K562 (cell line): ENCODE data around the gene P2RX3. TPM values are rescaled to one million over a fixed set of nuclear protein-coding genes. Genes with fewer than 3 reads are reported as not detected.

Experiments
- CEBPB ChIP-seq: fragments of 450-650 bp; IDR thresholded peaks from 2 replicates; pipeline ENCODE4 v1.6.1; 2016; ENCODE audit warnings: missing genetic modification characterization, missing compliant biosample characterization
- CEBPG ChIP-seq, 3 experiments: fragments of 200-800 bp in 1 of 3; sonication (Bioruptor generic) in 1 of 3; sonication (generic) in 1 of 3; formaldehyde crosslinking in 1 of 3; IDR thresholded peaks in 2 of 3; conservative IDR thresholded peaks in 1 of 3; 2 replicates each; pipeline versions ENCODE4 v1.6.1 to v1.8.0; 2016 to 2022; ENCODE audit warnings: missing compliant biosample characterization in 2 of 3, missing genetic modification characterization in 2 of 3, mild to moderate bottlenecking in 1 of 3, missing genetic modification reagents in 1 of 3
- EHMT2 ChIP-seq: fragments of 450-650 bp; IDR thresholded peaks from 2 replicates; pipeline ENCODE4 v1.6.1; 2018; ENCODE audit warnings: antibody characterized with exemption
- ETV5 ChIP-seq: sonication (generic); formaldehyde crosslinking; IDR thresholded peaks from 2 replicates; pipeline ENCODE4 v1.4.0; 2020; ENCODE audit warnings: low read depth, mild to moderate bottlenecking, missing genetic modification reagents
- FOXA1 ChIP-seq: fragments of 450-650 bp; IDR thresholded peaks from 2 replicates; pipeline ENCODE4 v1.6.1; 2016; ENCODE audit warnings: mild to moderate bottlenecking, borderline replicate concordance
- RBM15 ChIP-seq: fragments of 200-400 bp; formaldehyde crosslinking; IDR thresholded peaks from 2 replicates; pipeline ENCODE4 v1.6.1; 2018; ENCODE audit warnings: mild to moderate bottlenecking, low read length, moderate library complexity; ENCODE audit not compliant: insufficient read depth
- RUNX1 ChIP-seq: sonication (generic); IDR thresholded peaks from 2 replicates; pipeline ENCODE4 v1.6.1; 2016; ENCODE audit warnings: antibody characterized with exemption, low read depth
- TCFL5 ChIP-seq: fragments of 250-450 bp; sonication (Bioruptor Pico); conservative IDR thresholded peaks from 2 replicates; pipeline ENCODE4 v1.6.1; 2021; ENCODE audit warnings: mild to moderate bottlenecking, moderate library complexity, matching md5 sums
- TEAD4 ChIP-seq, 2 experiments: sonication (generic) in 1 of 2; formaldehyde crosslinking in 1 of 2; IDR thresholded peaks; 2 replicates each; pipeline versions ENCODE4 v1.6.1 to v1.8.0; 2012 to 2022; ENCODE audit warnings: borderline replicate concordance in 1 of 2, inconsistent platforms in 1 of 2, low read length in 1 of 2, mild to moderate bottlenecking in 1 of 2, missing genetic modification reagents in 1 of 2
- TOE1 ChIP-seq, 2 experiments: fragments of 450-650 bp in 1 of 2; sonication (generic) in 1 of 2; formaldehyde crosslinking in 1 of 2; IDR thresholded peaks; 2 replicates each; pipeline versions ENCODE4 v1.7.1 to v1.8.0; 2016 to 2022; ENCODE audit warnings: borderline replicate concordance in 2 of 2, mild to moderate bottlenecking in 2 of 2, antibody characterized with exemption in 1 of 2, inconsistent platforms in 1 of 2, low read depth in 1 of 2, missing genetic modification reagents in 1 of 2, moderate library complexity in 1 of 2
- ZNF217 ChIP-seq: sonication (generic); formaldehyde crosslinking; IDR thresholded peaks from 2 replicates; pipeline ENCODE4 v1.8.0; 2022; ENCODE audit warnings: mild to moderate bottlenecking, missing genetic modification reagents
- ZNF551 ChIP-seq: fragments of 250-450 bp; sonication (Bioruptor Pico); IDR thresholded peaks from 2 replicates; pipeline ENCODE4 v1.5.0; 2021; ENCODE audit warnings: mild to moderate bottlenecking, moderate library complexity
- ZNF717 ChIP-seq: fragments of 250-450 bp; sonication (Bioruptor Pico); IDR thresholded peaks from 2 replicates; pipeline ENCODE4 v1.5.0; 2021
- polyA plus RNA-seq, 8 experiments: library from polyadenylated mRNA; depleted of rRNA in 4 of 8; stranded (reverse) in 5 of 8; unstranded in 3 of 8; fragments of >200 nt; fragmentation: Nextera tagmentation in 2 of 8; fragmentation: Illumina TruSeq in 1 of 8; extraction: Ambion mirVana in 2 of 8; extraction: Trizol in 1 of 8; gene quantifications; 2 replicates each; pipeline versions ENCODE4 v1.2.1 to v1.2.3, GENCODE V29; 2011 to 2014; ENCODE audit warnings: inconsistent platforms in 1 of 8, missing spikeins in 1 of 8
- total RNA-seq, 7 experiments: library from RNA; depleted of rRNA in 6 of 7; stranded (reverse); fragments of >200 nt in 6 of 7; fragmentation: Illumina TruSeq in 2 of 7; extraction: Trizol in 2 of 7; gene quantifications; 2 replicates each; pipeline versions ENCODE4 v1.2.1 to v1.2.3, GENCODE V29; 2011 to 2021; ENCODE audit warnings: low replicate concordance in 1 of 7
- TF ChIP-seq, protein P1 (sequence below): fragments of 450-650 bp; formaldehyde crosslinking; IDR thresholded peaks from 2 replicates; pipeline ENCODE4 v1.4.0; 2022; ENCODE audit warnings: missing genetic modification characterization
- TF ChIP-seq, protein P2 (sequence below): fragments of 250-450 bp; sonication (Bioruptor Pico); IDR thresholded peaks from 2 replicates; pipeline ENCODE4 v1.5.0; 2022; ENCODE audit warnings: mild to moderate bottlenecking
- TF ChIP-seq, protein P3 (sequence below): fragments of 450-650 bp; IDR thresholded peaks from 2 replicates; pipeline ENCODE4 v1.6.1; 2016; ENCODE audit warnings: mild to moderate bottlenecking
- TF ChIP-seq, protein P4 (sequence below), 2 experiments: fragments of 450-650 bp; IDR thresholded peaks; 2 replicates each; pipeline ENCODE4 v1.6.1; 2018; ENCODE audit warnings: mild to moderate bottlenecking in 2 of 2, low read depth in 1 of 2; ENCODE audit not compliant: partially characterized antibody in 2 of 2

The P2RX3 gene
- total and polyA plus RNA-seq, 9 of the 15 experiments (the other 6 are each of a cell fraction or from before 2014, with no cell fraction given): not detected

DNA sequence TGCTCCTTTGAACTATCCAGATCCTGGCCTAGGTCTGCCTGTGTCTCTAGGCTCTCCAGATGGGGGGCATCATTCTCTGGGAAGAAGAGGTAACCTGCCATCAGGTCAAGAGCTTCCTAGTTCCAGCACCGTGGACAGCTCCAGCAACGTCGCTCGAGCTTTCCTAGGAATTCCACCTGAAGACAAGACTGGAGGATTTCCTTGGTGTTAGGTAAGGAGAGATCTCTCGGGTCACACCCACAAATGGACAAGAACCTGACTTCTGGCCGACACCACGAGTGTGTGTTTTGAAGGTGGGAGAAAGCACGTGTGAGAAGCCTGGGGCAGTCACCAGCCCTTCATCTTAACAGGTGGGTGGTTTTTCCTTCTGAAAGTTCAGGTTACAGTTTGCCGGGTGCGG, 41.6 kb downstream of the P2RX3 start (continued):
- peak; percentile 58 for TF ChIP-seq TEAD4 (IDR thresholded peaks at IDR 0.05; ENCODE audit: low read length)
- TF ChIP-seq TEAD4 (CRISPR knock-in tag; IDR thresholded peaks at IDR 0.05; ENCODE audit: borderline replicate concordance): no peak
- TF ChIP-seq, protein P1, sequence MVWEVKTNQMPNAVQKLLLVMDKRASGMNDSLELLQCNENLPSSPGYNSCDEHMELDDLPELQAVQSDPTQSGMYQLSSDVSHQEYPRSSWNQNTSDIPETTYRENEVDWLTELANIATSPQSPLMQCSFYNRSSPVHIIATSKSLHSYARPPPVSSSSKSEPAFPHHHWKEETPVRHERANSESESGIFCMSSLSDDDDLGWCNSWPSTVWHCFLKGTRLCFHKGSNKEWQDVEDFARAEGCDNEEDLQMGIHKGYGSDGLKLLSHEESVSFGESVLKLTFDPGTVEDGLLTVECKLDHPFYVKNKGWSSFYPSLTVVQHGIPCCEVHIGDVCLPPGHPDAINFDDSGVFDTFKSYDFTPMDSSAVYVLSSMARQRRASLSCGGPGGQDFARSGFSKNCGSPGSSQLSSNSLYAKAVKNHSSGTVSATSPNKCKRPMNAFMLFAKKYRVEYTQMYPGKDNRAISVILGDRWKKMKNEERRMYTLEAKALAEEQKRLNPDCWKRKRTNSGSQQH (CRISPR knock-in tag): no peak
- TF ChIP-seq, protein P2, sequence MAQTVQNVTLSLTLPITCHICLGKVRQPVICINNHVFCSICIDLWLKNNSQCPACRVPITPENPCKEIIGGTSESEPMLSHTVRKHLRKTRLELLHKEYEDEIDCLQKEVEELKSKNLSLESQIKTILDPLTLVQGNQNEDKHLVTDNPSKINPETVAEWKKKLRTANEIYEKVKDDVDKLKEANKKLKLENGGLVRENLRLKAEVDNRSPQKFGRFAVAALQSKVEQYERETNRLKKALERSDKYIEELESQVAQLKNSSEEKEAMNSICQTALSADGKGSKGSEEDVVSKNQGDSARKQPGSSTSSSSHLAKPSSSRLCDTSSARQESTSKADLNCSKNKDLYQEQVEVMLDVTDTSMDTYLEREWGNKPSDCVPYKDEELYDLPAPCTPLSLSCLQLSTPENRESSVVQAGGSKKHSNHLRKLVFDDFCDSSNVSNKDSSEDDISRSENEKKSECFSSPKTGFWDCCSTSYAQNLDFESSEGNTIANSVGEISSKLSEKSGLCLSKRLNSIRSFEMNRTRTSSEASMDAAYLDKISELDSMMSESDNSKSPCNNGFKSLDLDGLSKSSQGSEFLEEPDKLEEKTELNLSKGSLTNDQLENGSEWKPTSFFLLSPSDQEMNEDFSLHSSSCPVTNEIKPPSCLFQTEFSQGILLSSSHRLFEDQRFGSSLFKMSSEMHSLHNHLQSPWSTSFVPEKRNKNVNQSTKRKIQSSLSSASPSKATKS: no peak
- no peak for TF ChIP-seq ZNF217 (CRISPR knock-in tag)
- no peak for TF ChIP-seq ZNF717 (CRISPR knock-in tag)
- TF ChIP-seq EHMT2: peak; percentile 99
- TF ChIP-seq, protein P3, sequence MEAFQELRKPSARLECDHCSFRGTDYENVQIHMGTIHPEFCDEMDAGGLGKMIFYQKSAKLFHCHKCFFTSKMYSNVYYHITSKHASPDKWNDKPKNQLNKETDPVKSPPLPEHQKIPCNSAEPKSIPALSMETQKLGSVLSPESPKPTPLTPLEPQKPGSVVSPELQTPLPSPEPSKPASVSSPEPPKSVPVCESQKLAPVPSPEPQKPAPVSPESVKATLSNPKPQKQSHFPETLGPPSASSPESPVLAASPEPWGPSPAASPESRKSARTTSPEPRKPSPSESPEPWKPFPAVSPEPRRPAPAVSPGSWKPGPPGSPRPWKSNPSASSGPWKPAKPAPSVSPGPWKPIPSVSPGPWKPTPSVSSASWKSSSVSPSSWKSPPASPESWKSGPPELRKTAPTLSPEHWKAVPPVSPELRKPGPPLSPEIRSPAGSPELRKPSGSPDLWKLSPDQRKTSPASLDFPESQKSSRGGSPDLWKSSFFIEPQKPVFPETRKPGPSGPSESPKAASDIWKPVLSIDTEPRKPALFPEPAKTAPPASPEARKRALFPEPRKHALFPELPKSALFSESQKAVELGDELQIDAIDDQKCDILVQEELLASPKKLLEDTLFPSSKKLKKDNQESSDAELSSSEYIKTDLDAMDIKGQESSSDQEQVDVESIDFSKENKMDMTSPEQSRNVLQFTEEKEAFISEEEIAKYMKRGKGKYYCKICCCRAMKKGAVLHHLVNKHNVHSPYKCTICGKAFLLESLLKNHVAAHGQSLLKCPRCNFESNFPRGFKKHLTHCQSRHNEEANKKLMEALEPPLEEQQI: peak; percentile 74; the same call in 1 of the 2 replicates
- no peak for TF ChIP-seq CEBPB (tag)
- TF ChIP-seq FOXA1: no peak
- TF ChIP-seq ZNF551 (CRISPR knock-in tag): no peak
- TF ChIP-seq RBM15: no peak
- TF ChIP-seq CEBPG (CRISPR knock-in tag; IDR thresholded peaks at IDR 0.05): no peak
- no peak for TF ChIP-seq CEBPG (tag; conservative IDR thresholded peaks at IDR 0.05 in 1 of 2, IDR thresholded peaks at IDR 0.05 in 1 of 2)
- TF ChIP-seq TCFL5 (CRISPR knock-in tag): no peak
- no peak for TF ChIP-seq ETV5 (CRISPR knock-in tag)
- no peak for TF ChIP-seq RUNX1
- TF ChIP-seq, protein P4, sequence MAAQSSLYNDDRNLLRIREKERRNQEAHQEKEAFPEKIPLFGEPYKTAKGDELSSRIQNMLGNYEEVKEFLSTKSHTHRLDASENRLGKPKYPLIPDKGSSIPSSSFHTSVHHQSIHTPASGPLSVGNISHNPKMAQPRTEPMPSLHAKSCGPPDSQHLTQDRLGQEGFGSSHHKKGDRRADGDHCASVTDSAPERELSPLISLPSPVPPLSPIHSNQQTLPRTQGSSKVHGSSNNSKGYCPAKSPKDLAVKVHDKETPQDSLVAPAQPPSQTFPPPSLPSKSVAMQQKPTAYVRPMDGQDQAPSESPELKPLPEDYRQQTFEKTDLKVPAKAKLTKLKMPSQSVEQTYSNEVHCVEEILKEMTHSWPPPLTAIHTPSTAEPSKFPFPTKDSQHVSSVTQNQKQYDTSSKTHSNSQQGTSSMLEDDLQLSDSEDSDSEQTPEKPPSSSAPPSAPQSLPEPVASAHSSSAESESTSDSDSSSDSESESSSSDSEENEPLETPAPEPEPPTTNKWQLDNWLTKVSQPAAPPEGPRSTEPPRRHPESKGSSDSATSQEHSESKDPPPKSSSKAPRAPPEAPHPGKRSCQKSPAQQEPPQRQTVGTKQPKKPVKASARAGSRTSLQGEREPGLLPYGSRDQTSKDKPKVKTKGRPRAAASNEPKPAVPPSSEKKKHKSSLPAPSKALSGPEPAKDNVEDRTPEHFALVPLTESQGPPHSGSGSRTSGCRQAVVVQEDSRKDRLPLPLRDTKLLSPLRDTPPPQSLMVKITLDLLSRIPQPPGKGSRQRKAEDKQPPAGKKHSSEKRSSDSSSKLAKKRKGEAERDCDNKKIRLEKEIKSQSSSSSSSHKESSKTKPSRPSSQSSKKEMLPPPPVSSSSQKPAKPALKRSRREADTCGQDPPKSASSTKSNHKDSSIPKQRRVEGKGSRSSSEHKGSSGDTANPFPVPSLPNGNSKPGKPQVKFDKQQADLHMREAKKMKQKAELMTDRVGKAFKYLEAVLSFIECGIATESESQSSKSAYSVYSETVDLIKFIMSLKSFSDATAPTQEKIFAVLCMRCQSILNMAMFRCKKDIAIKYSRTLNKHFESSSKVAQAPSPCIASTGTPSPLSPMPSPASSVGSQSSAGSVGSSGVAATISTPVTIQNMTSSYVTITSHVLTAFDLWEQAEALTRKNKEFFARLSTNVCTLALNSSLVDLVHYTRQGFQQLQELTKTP (IDR thresholded peaks at IDR 0.05; ENCODE audit: low read depth in 1 of 2, partially characterized antibody in 2 of 2): peak in 1 of 2 experiments; percentile 94
- no peak for TF ChIP-seq TOE1 (IDR thresholded peaks at IDR 0.05; ENCODE audit: borderline replicate concordance)
- TF ChIP-seq TOE1 (CRISPR knock-in tag; IDR thresholded peaks at IDR 0.05; ENCODE audit: borderline replicate concordance, low read depth): 0 out of 2 replicates have a peak, but pooled peaks have one; percentile 50
